KMS-11 (cell line): ENCODE measurements around the gene AGL.
"Not testable (repeated sequence)": the region's sequence is repeated elsewhere in the genome, so short reads cannot be mapped to it uniquely, and the experiment has no call there.

Experiments
- H2AFZ ChIP-seq: fragments of 200-600 bp; sonication (generic); 2 replicates; pipeline ENCODE4 v1.6.1; 2016; ENCODE audit warnings: antibody characterized with exemption, mixed run types, low read depth
- H3K27ac ChIP-seq: fragments of 200-600 bp; sonication (generic); 2 replicates; pipeline ENCODE4 v1.6.1; 2016; ENCODE audit warnings: mild to moderate bottlenecking, mixed run types
- H3K27me3 ChIP-seq: fragments of 200-600 bp; sonication (generic); 2 replicates; pipeline ENCODE4 v1.6.1; 2017; ENCODE audit warnings: mild to moderate bottlenecking, low read depth, mixed run types, moderate library complexity; ENCODE audit not compliant: insufficient read depth
- H3K36me3 ChIP-seq: fragments of 200-600 bp; sonication (generic); 2 replicates; pipeline ENCODE4 v1.6.1; 2017; ENCODE audit warnings: mild to moderate bottlenecking, mixed run types; ENCODE audit not compliant: insufficient read depth
- H3K4me1 ChIP-seq: fragments of 200-600 bp; sonication (generic); 2 replicates; pipeline ENCODE4 v1.6.1; 2016; ENCODE audit warnings: mild to moderate bottlenecking, low read depth, mixed run types; ENCODE audit not compliant: poor library complexity, severe bottlenecking
- H3K4me2 ChIP-seq: fragments of 200-600 bp; sonication (generic); 2 replicates; pipeline ENCODE4 v1.7.0; 2016; ENCODE audit warnings: mild to moderate bottlenecking, mixed run types
- H3K4me3 ChIP-seq: fragments of 200-600 bp; sonication (generic); IDR thresholded peaks from 2 replicates; pipeline ENCODE4 v1.6.1; 2017; ENCODE audit warnings: low read depth, low read length, mixed read lengths; ENCODE audit not compliant: insufficient read depth
- H3K79me2 ChIP-seq: fragments of 200-600 bp; sonication (generic); 2 replicates; pipeline ENCODE4 v1.6.1; 2016; ENCODE audit warnings: low read depth, mixed run types; ENCODE audit not compliant: insufficient read depth
- H3K9ac ChIP-seq: fragments of 200-600 bp; sonication (generic); 2 replicates; pipeline ENCODE4 v1.6.1; 2016; ENCODE audit warnings: mild to moderate bottlenecking, mixed run types
- H4K20me1 ChIP-seq: fragments of 200-600 bp; sonication (generic); 2 replicates; pipeline ENCODE4 v1.6.1; 2016; ENCODE audit warnings: mild to moderate bottlenecking, mixed run types; ENCODE audit not compliant: insufficient read depth
- TF ChIP-seq, protein P1 (sequence below): fragments of 200-600 bp; sonication (generic); conservative IDR thresholded peaks from 2 replicates; pipeline ENCODE4 v1.6.1; 2017; ENCODE audit warnings: low read depth, mild to moderate bottlenecking, antibody characterized with exemption, low read length, moderate library complexity, mixed read lengths

The AGL gene

DNA sequence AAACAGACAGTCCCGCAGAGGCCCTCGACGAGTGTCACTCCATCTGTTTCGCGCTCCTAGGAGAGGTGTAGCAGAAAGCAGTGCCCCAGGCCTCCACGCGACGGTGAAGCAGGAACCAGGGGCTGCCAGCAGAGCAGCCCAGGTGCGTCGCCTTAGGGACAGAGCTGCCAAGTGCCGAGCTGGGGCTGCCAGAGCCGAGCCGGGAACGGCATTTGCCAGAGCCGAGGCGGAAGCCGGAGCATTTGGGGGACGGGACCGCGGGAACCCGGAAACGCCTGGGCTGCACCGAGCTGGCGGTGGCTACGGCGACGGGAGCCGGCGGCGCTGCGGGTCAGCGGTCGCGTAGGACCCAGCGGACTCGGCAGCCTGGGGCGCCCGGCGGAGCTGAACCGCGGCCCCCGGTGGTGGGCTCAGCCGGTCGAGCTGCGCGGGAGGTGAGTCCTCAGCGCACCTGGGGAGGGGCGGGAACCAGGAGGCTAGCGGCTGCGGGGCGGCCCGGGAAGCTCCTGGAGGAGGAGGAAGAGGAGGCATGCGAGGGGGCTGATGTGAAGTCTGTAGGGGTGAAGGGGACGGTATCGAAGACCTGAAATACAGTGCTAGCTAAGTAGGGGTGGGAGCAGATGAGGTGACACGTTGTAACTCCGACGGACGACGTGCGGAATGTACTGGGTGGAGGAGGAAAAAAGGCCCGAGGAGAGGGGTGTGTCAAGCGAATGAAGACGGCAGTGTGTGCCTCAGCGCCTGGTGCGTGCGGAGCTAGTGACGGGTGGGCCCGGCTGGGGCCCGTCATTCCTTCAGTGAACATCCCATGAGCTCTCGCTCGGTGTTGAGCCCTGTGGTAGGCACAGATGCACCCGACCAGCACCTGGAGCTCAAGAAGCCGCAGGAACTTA, 119.8 kb downstream of the AGL start, which contains the start of gene SLC35A3:
TSS of gene SLC35A3 (plus strand) at position 268 of the 893 bp plus-strand sequence. CDS start 23,559 bp downstream, outside the sequence.
- H3K4me2 ChIP-seq, result peak within 1 kb of the TSS; percentile 80

DNA sequence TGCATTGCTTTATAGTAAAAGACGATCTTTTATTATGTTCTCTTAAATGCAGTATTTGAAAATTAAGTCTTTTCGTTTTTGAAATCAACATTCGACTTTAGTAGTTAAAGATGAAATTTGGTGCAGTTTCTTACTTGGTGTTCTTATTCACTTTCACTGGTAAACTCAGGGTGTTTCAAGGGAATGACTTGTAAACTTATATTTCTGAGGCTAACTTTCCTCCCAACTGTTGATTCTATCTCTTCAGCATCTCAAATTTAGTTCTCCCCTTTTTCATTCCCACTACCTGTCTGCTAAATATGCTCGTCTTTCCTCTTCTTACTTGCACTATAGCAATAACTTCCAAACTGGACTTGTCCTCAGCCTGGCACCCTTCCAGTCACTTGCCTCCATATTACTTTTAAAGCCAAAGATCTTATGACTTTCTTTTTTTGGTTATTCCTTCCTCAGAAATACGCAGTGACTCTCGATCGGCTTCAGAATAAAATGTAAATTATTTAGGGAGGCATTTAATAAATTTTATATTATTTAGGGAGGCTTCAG, 120.6 kb downstream of the AGL start:
- H3K4me3 ChIP-seq, result no peak overlapping the region
- TF ChIP-seq, protein P1, sequence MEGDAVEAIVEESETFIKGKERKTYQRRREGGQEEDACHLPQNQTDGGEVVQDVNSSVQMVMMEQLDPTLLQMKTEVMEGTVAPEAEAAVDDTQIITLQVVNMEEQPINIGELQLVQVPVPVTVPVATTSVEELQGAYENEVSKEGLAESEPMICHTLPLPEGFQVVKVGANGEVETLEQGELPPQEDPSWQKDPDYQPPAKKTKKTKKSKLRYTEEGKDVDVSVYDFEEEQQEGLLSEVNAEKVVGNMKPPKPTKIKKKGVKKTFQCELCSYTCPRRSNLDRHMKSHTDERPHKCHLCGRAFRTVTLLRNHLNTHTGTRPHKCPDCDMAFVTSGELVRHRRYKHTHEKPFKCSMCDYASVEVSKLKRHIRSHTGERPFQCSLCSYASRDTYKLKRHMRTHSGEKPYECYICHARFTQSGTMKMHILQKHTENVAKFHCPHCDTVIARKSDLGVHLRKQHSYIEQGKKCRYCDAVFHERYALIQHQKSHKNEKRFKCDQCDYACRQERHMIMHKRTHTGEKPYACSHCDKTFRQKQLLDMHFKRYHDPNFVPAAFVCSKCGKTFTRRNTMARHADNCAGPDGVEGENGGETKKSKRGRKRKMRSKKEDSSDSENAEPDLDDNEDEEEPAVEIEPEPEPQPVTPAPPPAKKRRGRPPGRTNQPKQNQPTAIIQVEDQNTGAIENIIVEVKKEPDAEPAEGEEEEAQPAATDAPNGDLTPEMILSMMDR, result no peak
- H2AFZ ChIP-seq, result peak overlapping the region; percentile 96; the same call in 1 of the 2 replicates
- peak overlapping the region; percentile 60; the same call in 1 of the 2 replicates for H3K9ac ChIP-seq
- H3K27ac ChIP-seq, result no peak overlapping the region; the same call in 1 of the 2 replicates
- H3K4me2 ChIP-seq, result peak overlapping the region; percentile 41
- peaks cover 4% of the 10 kb centered on the region for H3K4me1 ChIP-seq
- no peaks in the 10 kb centered on the region for H4K20me1 ChIP-seq
- H3K27me3 ChIP-seq, result no peaks in the 10 kb centered on the region
- H3K79me2 ChIP-seq, result peaks cover 14% of the 10 kb centered on the region; the same call in 1 of the 2 replicates
- H3K36me3 ChIP-seq, result no peaks in the 10 kb centered on the region

More for the DNA sequence above, 119.8 kb downstream of the AGL start, which contains the start of gene SLC35A3:
- Histone ChIP-seq H3K27me3 (no peaks in the 10 kb centered on the region), H4K20me1 (no peaks in the 10 kb centered on the region), H3K36me3 (no peaks in the 10 kb centered on the region), H3K79me2 (peaks cover 14% of the 10 kb centered on the region; the same call in 1 of the 2 replicates), H3K27ac (peak within 1 kb of the TSS; percentile 74), H3K4me1 (peaks cover 4% of the 10 kb centered on the region), H3K4me3 (peak within 1 kb of the TSS; percentile 88), H3K9ac (peak within 1 kb of the TSS; percentile 60; the same call in 1 of the 2 replicates), H2AFZ (peak within 1 kb of the TSS; percentile 96)
- TF ChIP-seq, protein P1, result no peak

DNA sequence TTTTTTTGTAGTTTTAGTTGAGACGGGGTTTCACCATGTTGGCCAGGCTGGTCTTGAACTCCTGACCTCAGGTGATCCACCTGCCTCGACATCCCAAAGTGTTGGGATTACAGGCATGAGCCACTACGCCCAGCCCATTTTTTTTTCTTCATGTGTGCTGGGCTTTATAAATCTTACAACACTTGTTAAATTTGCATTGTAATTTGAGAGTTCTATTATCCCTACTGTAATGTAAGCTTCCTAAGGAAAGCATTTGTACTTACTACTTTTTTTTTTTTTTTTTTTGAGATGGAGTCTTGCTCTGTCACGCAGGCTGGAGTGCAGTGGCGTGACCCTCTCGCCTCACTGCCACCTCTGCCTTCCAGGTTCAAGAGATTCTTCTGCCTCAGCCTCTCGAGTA, 121.9 kb downstream of the AGL start:
- H3K27ac ChIP-seq, H3K4me3 ChIP-seq, H3K36me3 ChIP-seq, H3K9ac ChIP-seq, H4K20me1 ChIP-seq, H3K27me3 ChIP-seq, H2AFZ ChIP-seq, H3K4me2 ChIP-seq, H3K4me1 ChIP-seq: not testable (repeated sequence)
- peaks cover 14% of the 10 kb centered on the region; the same call in 1 of the 2 replicates for H3K79me2 ChIP-seq
